GM12891 (cell line): ENCODE data around the gene RIN3.

Experiments used
- PAX5 ChIP-seq: IDR thresholded peaks from 2 replicates; pipeline ENCODE4 v1.6.1; 2011; ENCODE audit warnings: low read length, moderate library complexity, mild to moderate bottlenecking; ENCODE audit not compliant: insufficient read depth, severe bottlenecking
- POLR2A ChIP-seq: IDR thresholded peaks from 2 replicates; pipeline ENCODE4 v1.6.1; 2011; ENCODE audit warnings: low read depth, low read length, control low read depth
- POLR2AphosphoS5 ChIP-seq: IDR thresholded peaks from 2 replicates; pipeline ENCODE4 v1.6.1; 2011; ENCODE audit warnings: low read depth, low read length, control low read depth
- POU2F2 ChIP-seq: IDR thresholded peaks from 2 replicates; pipeline ENCODE4 v1.6.1; 2011; ENCODE audit warnings: low read depth, mild to moderate bottlenecking, control low read depth, low read length, moderate library complexity
- TAF1 ChIP-seq: IDR thresholded peaks from 2 replicates; pipeline ENCODE4 v1.6.1; 2011; ENCODE audit warnings: low read depth, low read length, control low read depth

GRCh38 chr14:92660571-92660970 is 147.0 kb downstream of the RIN3 start:
- TF ChIP-seq POLR2A = no peak
- no peak for TF ChIP-seq POLR2AphosphoS5
- TF ChIP-seq PAX5 = no peak
- no peak for TF ChIP-seq TAF1
- no peak for TF ChIP-seq POU2F2
